Lower lobe of right lung (tissue), 2 donors: Measurements from ENCODE around the gene CCN6. TPM values are rescaled to one million over a fixed set of nuclear protein-coding genes. Genes with fewer than 3 reads are reported as not detected.
A peak's percentile ranks its signal among the peaks of the same experiment; 100 is the strongest.

Experiments used
- ATAC-seq, 2 donors: fragments of 200-7000 bp; cut with Tn5 transposase; one replicate each; pipeline ENCODE4 v1.9.1; 2020 to 2022; ENCODE audit warnings: mild to moderate bottlenecking in 2 of 2, moderate library complexity in 2 of 2
- DNase-seq: peaks from one replicate; pipeline ENCODE4 v3.0.0-alpha.2; 2020
- H3K27ac ChIP-seq: fragments of 200-600 bp; one replicate; pipeline ENCODE4 v1.8.0; 2022
- H3K27me3 ChIP-seq: fragments of 200-600 bp; one replicate; pipeline ENCODE4 v1.8.0; 2022; ENCODE audit warnings: low read depth
- H3K36me3 ChIP-seq: fragments of 200-600 bp; one replicate; pipeline ENCODE4 v1.8.0; 2022; ENCODE audit warnings: mild to moderate bottlenecking
- H3K4me1 ChIP-seq: fragments of 200-600 bp; one replicate; pipeline ENCODE4 v1.8.0; 2022
- H3K4me3 ChIP-seq: fragments of 200-600 bp; one replicate; pipeline ENCODE4 v1.8.0; 2022; ENCODE audit warnings: mild to moderate bottlenecking
- H3K9me3 ChIP-seq: fragments of 200-600 bp; one replicate; pipeline ENCODE4 v1.8.0; 2022
- intact Hi-C: fragments of 100-400 bp; cut with DNase I; formaldehyde crosslinking; loops from one replicate; pipeline ENCODE4 v1.11.0; 2022
- total RNA-seq: library from RNA; stranded (reverse); fragmentation: NEBNext Ultra II Directional; extraction: Animal tissue kit (Norgen Biotek cat#: 25700); gene quantifications from one replicate; pipeline ENCODE4 v1.2.1, GENCODE V29; 2021
- TF ChIP-seq, protein P1 (sequence below): fragments of 200-600 bp; IDR thresholded peaks from one replicate; pipeline ENCODE4 v1.8.0; 2022; ENCODE audit warnings: antibody characterized with exemption, mild to moderate bottlenecking
- donor health status: DM: no; HTN: yes; CAD: no; lungs with severe emphysema.

CCN6 gene
- total RNA-seq, 1 donor from 2014 or later, result not detected

DNA sequence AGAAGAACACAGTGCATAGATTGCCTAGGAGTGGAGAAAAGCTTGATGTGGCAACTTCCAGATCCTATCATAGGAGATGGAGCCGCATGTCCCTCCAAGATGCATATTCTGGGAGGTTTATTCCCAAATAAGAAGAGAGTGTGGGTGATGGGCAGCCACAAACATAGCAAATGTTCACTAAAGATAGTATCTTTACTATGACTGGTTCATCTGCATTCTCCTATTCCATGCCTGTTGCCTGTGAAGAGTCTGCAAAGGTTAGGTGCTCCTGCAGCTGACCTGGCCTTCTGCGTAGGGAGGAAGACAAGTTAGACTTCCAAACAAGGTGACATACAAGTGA, 14.5 kb upstream of the CCN6 start:
- ATAC-seq (no peak), DNase-seq (no peak)
- Histone ChIP-seq H3K27ac (no peak overlapping the region), H3K4me1 (peaks cover 14% of the 10 kb centered on the region), H3K36me3 (no peaks in the 10 kb centered on the region), H3K9me3 (no peaks in the 10 kb centered on the region), H3K4me3 (no peak overlapping the region), H3K27me3 (no peaks in the 10 kb centered on the region)
- TF ChIP-seq, protein P1, sequence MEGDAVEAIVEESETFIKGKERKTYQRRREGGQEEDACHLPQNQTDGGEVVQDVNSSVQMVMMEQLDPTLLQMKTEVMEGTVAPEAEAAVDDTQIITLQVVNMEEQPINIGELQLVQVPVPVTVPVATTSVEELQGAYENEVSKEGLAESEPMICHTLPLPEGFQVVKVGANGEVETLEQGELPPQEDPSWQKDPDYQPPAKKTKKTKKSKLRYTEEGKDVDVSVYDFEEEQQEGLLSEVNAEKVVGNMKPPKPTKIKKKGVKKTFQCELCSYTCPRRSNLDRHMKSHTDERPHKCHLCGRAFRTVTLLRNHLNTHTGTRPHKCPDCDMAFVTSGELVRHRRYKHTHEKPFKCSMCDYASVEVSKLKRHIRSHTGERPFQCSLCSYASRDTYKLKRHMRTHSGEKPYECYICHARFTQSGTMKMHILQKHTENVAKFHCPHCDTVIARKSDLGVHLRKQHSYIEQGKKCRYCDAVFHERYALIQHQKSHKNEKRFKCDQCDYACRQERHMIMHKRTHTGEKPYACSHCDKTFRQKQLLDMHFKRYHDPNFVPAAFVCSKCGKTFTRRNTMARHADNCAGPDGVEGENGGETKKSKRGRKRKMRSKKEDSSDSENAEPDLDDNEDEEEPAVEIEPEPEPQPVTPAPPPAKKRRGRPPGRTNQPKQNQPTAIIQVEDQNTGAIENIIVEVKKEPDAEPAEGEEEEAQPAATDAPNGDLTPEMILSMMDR, result no peak
- intact Hi-C loops, result no loop called here

DNA sequence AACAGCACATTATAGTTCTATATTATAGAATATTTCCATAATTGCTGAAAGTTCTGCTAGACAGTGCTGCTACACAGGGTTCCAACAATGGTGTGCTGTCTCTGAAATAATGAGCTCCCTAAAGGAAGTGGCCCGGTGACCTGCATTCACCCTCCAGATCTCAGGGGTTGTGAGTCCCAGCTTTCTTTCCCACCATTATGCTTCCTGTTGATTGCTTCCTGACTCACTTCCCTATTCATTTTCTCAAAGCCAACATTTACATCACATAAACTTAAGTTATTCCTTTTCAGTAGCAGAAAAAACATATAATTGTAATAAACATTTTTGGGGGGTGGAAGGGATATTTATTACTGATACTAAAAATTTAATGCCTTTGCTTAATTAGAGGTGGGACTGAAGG, 12.9 kb upstream of the CCN6 start:
- TF ChIP-seq, protein P1, result no peak
- Histone ChIP-seq H3K27me3 (no peaks in the 10 kb centered on the region), H3K36me3 (no peaks in the 10 kb centered on the region), H3K27ac (no peak overlapping the region), H3K4me1 (peaks cover 4% of the 10 kb centered on the region), H3K9me3 (no peaks in the 10 kb centered on the region), H3K4me3 (no peak overlapping the region)
- DNase-seq, result no peak
- no peak for ATAC-seq
- intact Hi-C loops, result no loop called here

DNA sequence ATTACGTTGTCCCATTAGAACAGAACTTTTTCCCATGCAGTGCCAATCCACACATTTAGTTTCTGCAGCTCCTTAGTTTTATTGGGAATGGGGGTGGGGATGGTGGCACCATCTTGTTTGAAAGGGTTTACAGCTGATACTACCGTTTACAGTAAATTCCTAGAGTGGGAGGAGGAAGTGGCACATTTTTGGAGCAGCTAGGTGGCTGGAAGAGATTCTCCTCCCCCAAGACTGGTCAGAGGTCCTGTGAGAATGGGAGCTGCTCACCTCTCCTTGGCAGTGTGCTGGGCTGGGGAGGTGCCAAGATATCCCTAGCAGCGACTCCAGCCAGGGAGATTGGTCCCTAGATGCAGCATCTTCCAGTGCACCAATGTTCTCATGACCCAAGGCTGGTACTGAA, 12.4 kb upstream of the CCN6 start:
- intact Hi-C loops, result no loop called here

DNA sequence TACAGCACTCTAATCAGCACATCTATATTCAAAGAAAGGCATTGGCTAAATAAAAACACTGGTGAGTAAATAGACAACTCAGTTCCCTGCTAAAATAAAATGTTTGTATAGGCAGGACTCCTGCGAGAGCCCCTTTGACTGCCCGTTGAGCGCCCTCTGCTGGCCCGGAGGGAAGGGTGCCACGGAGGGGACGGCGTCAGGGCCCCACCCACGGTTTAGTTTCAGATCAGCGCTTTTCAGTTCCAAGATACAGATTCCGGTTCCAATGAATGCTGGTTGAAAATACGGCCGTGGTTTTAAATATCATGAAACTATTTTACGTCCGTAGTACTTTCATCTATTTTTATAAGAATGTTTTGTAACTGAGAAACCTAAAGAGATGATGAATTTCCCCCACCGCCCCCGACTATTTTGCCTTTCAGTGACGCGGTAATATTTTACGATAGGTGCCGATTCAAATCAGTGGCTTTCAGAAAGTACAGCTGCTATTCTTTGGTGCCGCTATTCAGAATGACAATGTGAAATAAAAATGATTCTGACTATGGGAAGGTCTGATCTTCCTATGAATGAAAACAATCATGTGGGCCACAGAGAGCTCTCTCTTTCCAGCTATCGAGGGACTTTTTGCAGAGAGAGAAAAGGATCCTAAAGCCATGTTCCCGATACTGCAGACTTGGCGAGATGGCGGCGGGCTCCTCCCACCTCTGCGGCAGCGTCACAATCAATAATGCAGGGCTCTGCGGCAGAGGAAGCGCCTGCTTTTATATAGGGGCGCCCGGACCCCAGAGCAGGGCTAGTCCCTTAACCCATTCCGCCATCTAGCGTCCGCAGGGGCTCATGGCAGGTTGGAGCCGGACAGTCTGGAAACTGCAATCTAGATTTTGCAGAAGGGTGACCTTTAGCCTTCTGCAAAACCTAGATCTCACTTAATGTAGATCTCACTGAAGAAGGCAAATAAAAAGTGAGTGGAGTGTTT, 10.6 kb upstream of the CCN6 start:
- H3K9me3 ChIP-seq, result no peaks in the 10 kb centered on the region
- H3K27ac ChIP-seq, result peak overlapping the region; percentile 86
- H3K27me3 ChIP-seq, result no peaks in the 10 kb centered on the region
- peak overlapping the region; percentile 69 for H3K4me3 ChIP-seq
- H3K36me3 ChIP-seq, result no peaks in the 10 kb centered on the region
- intact Hi-C loops, result no loop called here
- TF ChIP-seq, protein P1, result peak; percentile 98
- peaks cover 4% of the 10 kb centered on the region for H3K4me1 ChIP-seq
- DNase-seq, result peak; percentile 89
- peak; percentile 97 to 99 for ATAC-seq

More for the DNA sequence above, 12.4 kb upstream of the CCN6 start:
- Histone ChIP-seq H3K27me3 (no peaks in the 10 kb centered on the region), H3K36me3 (no peaks in the 10 kb centered on the region), H3K4me3 (no peak overlapping the region), H3K27ac (no peak overlapping the region), H3K4me1 (peaks cover 4% of the 10 kb centered on the region), H3K9me3 (no peaks in the 10 kb centered on the region)
- TF ChIP-seq, protein P1, result no peak
- no peak for DNase-seq
- no peak for ATAC-seq

DNA sequence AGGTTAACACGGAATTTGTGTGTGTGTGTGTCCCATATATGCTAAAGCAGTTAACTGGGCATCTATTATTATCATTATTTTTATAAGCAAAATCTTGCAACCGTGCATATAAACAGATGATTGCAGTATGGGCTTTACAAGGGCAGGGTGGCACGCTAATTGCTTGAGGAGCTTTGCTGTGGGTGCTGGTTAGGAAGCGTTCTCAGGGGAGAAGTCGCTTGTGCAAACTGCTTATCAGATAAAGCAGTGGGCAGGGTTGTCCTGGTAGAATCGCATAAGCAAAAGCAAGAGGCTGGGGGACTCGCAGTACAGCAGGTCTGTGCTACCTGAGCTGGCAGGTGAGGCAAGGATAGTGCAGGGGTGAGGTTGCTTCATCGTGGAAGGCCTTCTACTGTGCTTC, 9.7 kb upstream of the CCN6 start:
- intact Hi-C loops, result no loop called here
- peaks cover 4% of the 10 kb centered on the region for H3K4me1 ChIP-seq
- H3K27me3 ChIP-seq, result no peaks in the 10 kb centered on the region
- no peaks in the 10 kb centered on the region for H3K9me3 ChIP-seq
- ATAC-seq (no peak), DNase-seq (no peak)
- TF ChIP-seq, protein P1, result no peak
- H3K4me3 ChIP-seq, result no peak overlapping the region
- H3K27ac ChIP-seq, result no peak overlapping the region
- H3K36me3 ChIP-seq, result no peaks in the 10 kb centered on the region
